Chondrocyte (in vitro differentiated cells): ENCODE measurements around the gene XAB2. TPM values are rescaled to one million over a fixed set of nuclear protein-coding genes. Genes with fewer than 3 reads are reported as not detected.

Source experiments
- DNase-seq: peaks from one replicate; pipeline ENCODE4 v3.0.0; 2021; ENCODE audit warnings: mixed read lengths, low spot score
- H3K27ac Mint-ChIP-seq: one replicate; pipeline ENCODE4 v1.8.0; 2021; ENCODE audit warnings: mild to moderate bottlenecking, moderate library complexity, mixed read lengths; ENCODE audit not compliant: unreplicated experiment
- H3K27me3 Mint-ChIP-seq: 2 replicates; pipeline ENCODE4 v1.8.0; 2021; ENCODE audit warnings: low read depth, mixed read lengths
- H3K36me3 Mint-ChIP-seq: 2 replicates; pipeline ENCODE4 v1.8.0; 2021; ENCODE audit warnings: low read depth, mixed read lengths
- H3K4me1 Mint-ChIP-seq: 2 replicates; pipeline ENCODE4 v1.8.0; 2021; ENCODE audit warnings: low read depth, mild to moderate bottlenecking, mixed read lengths
- H3K4me3 Mint-ChIP-seq: one replicate; pipeline ENCODE4 v1.8.0; 2021; ENCODE audit warnings: mild to moderate bottlenecking, moderate library complexity, mixed read lengths; ENCODE audit not compliant: unreplicated experiment
- H3K9me3 Mint-ChIP-seq: 2 replicates; pipeline ENCODE4 v1.8.0; 2021; ENCODE audit warnings: low read depth, mixed read lengths
- CTCF ChIP-seq: fragments of 200-600 bp; sonication (generic); IDR thresholded peaks from 2 replicates; pipeline ENCODE4 v1.5.0; 2021; ENCODE audit warnings: antibody characterized with exemption, mild to moderate bottlenecking, moderate library complexity
- total RNA-seq: library from RNA; stranded (reverse); gene quantifications from 3 replicates; pipeline ENCODE4 v1.2.1, GENCODE V29; 2021

Gene XAB2
- total RNA-seq, 1 donor from 2014 or later, result 27.4 TPM

GRCh38 chr19:7632340-7633203 is 3.2 kb upstream of the XAB2 start:
- Mint-ChIP-seq H3K27ac (no peak overlapping the region), H3K36me3 (peaks cover 3% of the 10 kb centered on the region), H3K27me3 (peaks cover 21% of the 10 kb centered on the region), H3K9me3 (no peaks in the 10 kb centered on the region), H3K4me1 (peaks cover 34% of the 10 kb centered on the region), H3K4me3 (no peak overlapping the region)
- TF ChIP-seq CTCF, result no peak
- DNase-seq, result peak; percentile 93

DNA sequence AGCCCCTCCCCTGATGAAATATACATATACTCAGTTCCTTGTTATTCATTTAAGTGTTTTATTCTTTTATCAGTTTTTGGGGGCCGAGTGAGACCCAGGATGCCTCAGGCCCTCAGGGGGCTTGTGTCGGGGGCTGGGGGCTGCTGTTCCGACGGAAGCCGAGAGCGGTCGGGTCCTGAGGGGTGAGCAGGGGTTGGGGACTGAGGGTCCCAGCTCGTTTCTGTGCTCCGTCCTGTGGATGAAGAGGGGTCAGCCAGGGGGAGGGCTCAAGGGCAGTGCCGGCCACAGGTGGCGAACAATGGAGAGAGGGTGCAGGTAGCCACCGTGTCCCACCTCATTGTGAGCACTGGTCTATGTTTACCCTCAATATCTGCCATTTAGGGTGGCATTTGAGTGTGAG is 2.2 kb upstream of the XAB2 start:
- DNase-seq, result no peak
- Mint-ChIP-seq H3K4me1 (peaks cover 35% of the 10 kb centered on the region), H3K9me3 (no peaks in the 10 kb centered on the region), H3K4me3 (no peak overlapping the region), H3K27ac (no peak overlapping the region), H3K36me3 (peaks cover 5% of the 10 kb centered on the region), H3K27me3 (peaks cover 19% of the 10 kb centered on the region)
- no peak for TF ChIP-seq CTCF

GRCh38 chr19:7628589-7629311 is 595 bp downstream of the XAB2 start:
- TF ChIP-seq CTCF, result no peak
- peaks cover 35% of the 10 kb centered on the region for H3K4me1 Mint-ChIP-seq
- no peaks in the 10 kb centered on the region for H3K27me3 Mint-ChIP-seq
- H3K27ac Mint-ChIP-seq, result peak overlapping the region; percentile 99
- no peaks in the 10 kb centered on the region for H3K9me3 Mint-ChIP-seq
- peak overlapping the region; percentile 92 for H3K4me3 Mint-ChIP-seq
- no peak for DNase-seq
- H3K36me3 Mint-ChIP-seq, result peaks cover 6% of the 10 kb centered on the region

GRCh38 chr19:7627166-7627565 is 2.2 kb downstream of the XAB2 start:
- no peak overlapping the region for H3K27ac Mint-ChIP-seq
- no peak for DNase-seq
- H3K36me3 Mint-ChIP-seq, result peaks cover 14% of the 10 kb centered on the region
- no peak overlapping the region for H3K4me3 Mint-ChIP-seq
- no peaks in the 10 kb centered on the region for H3K9me3 Mint-ChIP-seq
- peaks cover 35% of the 10 kb centered on the region for H3K4me1 Mint-ChIP-seq
- no peak for TF ChIP-seq CTCF
- H3K27me3 Mint-ChIP-seq, result no peaks in the 10 kb centered on the region

DNA sequence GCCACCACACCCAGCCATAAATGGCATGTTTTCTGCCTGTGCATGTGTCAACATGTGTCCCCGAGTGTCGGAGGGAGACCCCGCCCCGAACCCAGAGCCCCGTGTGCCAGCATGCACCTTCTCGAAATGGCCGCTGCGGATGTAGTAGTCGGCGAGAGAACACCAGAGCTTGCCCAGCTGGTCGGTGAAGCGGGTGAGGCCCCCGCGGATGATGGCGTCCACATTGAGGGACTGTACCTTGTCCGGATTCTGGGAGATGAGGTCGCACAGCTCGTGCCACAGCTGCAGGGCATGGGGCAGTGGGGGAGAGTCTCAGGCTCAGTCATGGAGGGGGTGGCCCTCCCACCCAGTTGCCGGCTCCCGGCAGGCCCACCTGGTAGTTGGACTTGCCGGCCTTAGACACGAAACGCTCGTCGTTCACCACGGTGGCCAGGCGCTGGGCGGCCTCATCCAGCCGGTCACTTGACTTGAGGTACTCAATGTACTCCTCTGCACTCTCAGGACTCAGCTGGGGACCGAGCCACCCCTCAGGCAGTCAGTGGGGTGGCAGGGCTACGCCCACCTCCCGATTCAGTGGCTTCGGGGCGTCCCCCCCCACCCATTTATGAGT is 3.5 kb downstream of the XAB2 start:
- Mint-ChIP-seq H3K36me3 (peaks cover 20% of the 10 kb centered on the region), H3K9me3 (no peaks in the 10 kb centered on the region), H3K4me1 (peaks cover 33% of the 10 kb centered on the region), H3K27me3 (no peaks in the 10 kb centered on the region), H3K27ac (no peak overlapping the region), H3K4me3 (no peak overlapping the region)
- TF ChIP-seq CTCF, result no peak
- no peak for DNase-seq
